ENCODE results near the gene CRYL1.

- TF ChIP-seq CTCF (IDR thresholded peaks at IDR 0.05; ENCODE audit: poor library complexity) (no peak), EZH2phosphoT487 (IDR thresholded peaks at IDR 0.05; ENCODE audit: low read depth, severe bottlenecking, unreplicated experiment) (no peak)
Measured at GRCh38 chr13:20403826-20404225, 121.8 kb downstream of the CRYL1 start.
